Measurements from ENCODE around the gene EWSR1. TPM values are rescaled to one million over a fixed set of nuclear protein-coding genes. Genes with fewer than 3 reads are reported as not detected.

The EWSR1 gene
- polyA plus RNA-seq, 1 donor from 2014 or later: 277 TPM

DNA sequence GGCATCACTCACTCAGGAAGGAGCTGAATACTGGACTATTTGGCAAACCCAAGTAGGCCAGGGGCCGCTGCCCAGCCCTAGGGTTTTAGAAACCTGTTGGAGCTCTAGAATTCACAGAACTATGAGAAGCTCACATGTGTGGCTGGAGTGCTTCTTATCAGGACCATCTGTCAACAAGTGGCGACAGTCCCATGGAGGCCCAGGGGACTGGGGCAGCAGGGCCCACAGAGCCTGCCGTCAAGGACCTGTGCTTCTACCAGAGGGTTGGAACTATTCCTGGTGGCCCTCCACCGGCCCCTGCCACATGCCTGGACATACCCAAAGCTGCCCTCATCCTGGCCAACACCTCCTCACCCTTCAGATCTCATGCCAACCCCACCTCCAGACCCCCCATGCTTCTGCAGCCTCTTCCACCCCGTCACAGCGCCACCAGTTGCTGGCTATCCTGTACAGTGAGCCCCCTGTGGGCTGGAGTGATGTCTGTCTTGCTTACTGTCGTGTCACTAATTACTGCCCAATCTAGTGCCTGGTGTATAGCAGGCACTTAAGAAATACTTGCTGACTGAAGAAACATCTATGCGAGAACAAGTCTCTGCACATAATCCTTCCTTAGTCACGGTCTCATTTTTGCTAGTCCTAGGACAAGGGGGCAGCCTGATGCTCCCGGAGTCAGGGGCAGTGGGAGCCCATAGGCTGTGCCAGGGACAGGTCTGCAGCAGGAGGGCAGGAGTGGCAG lies 74.7 kb downstream of the EWSR1 start:
- H3K36me3 ChIP-seq (ENCODE audit: insufficient read depth, low read length): no peaks in the 10 kb centered on the region
- H3K9ac ChIP-seq (ENCODE audit: low read length): no peak overlapping the region
- no peaks in the 10 kb centered on the region for H3K9me2 ChIP-seq (ENCODE audit: insufficient read depth, low read length)
- H2AFZ ChIP-seq (ENCODE audit: low read depth, low read length): no peak overlapping the region
- no peak overlapping the region for H3K4me2 ChIP-seq (ENCODE audit: low read length)
- no peaks in the 10 kb centered on the region for H4K20me1 ChIP-seq (ENCODE audit: insufficient read depth)
- no peak for TF ChIP-seq SMC3 (conservative IDR thresholded peaks at IDR 0.05; ENCODE audit: poor library complexity)
- no peak for TF ChIP-seq TAF1 (IDR thresholded peaks at IDR 0.05; ENCODE audit: low read depth)
- TF ChIP-seq MXI1 (conservative IDR thresholded peaks at IDR 0.05; ENCODE audit: poor library complexity, severe bottlenecking): no peak
- TF ChIP-seq RAD21 (conservative IDR thresholded peaks at IDR 0.05): no peak
- TF ChIP-seq POLR2AphosphoS5 (IDR thresholded peaks at IDR 0.05): no peak
- TF ChIP-seq, protein P1, sequence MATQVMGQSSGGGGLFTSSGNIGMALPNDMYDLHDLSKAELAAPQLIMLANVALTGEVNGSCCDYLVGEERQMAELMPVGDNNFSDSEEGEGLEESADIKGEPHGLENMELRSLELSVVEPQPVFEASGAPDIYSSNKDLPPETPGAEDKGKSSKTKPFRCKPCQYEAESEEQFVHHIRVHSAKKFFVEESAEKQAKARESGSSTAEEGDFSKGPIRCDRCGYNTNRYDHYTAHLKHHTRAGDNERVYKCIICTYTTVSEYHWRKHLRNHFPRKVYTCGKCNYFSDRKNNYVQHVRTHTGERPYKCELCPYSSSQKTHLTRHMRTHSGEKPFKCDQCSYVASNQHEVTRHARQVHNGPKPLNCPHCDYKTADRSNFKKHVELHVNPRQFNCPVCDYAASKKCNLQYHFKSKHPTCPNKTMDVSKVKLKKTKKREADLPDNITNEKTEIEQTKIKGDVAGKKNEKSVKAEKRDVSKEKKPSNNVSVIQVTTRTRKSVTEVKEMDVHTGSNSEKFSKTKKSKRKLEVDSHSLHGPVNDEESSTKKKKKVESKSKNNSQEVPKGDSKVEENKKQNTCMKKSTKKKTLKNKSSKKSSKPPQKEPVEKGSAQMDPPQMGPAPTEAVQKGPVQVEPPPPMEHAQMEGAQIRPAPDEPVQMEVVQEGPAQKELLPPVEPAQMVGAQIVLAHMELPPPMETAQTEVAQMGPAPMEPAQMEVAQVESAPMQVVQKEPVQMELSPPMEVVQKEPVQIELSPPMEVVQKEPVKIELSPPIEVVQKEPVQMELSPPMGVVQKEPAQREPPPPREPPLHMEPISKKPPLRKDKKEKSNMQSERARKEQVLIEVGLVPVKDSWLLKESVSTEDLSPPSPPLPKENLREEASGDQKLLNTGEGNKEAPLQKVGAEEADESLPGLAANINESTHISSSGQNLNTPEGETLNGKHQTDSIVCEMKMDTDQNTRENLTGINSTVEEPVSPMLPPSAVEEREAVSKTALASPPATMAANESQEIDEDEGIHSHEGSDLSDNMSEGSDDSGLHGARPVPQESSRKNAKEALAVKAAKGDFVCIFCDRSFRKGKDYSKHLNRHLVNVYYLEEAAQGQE (IDR thresholded peaks at IDR 0.05; ENCODE audit: borderline replicate concordance): no peak
- TF ChIP-seq CTCF (IDR thresholded peaks at IDR 0.05; ENCODE audit: poor library complexity, severe bottlenecking): no peak
- TF ChIP-seq EP300 (conservative IDR thresholded peaks at IDR 0.05; ENCODE audit: poor library complexity, severe bottlenecking): no peak
- H3K9me3 ChIP-seq (ENCODE audit: low read length): no peaks in the 10 kb centered on the region
- no peaks in the 10 kb centered on the region for H3F3A ChIP-seq (ENCODE audit: insufficient read depth, low read length, poor library complexity, severe bottlenecking)
- H3K79me2 ChIP-seq (replicated peaks; ENCODE audit: insufficient read depth, low read length): no peaks in the 10 kb centered on the region
- no peak overlapping the region for H3K4me3 ChIP-seq (ENCODE audit: low read length)
- no peaks in the 10 kb centered on the region for H3K27me3 ChIP-seq (ENCODE audit: insufficient read depth, low read depth, low read length)
- no peak overlapping the region for H3K27ac ChIP-seq (ENCODE audit: low read length)

DNA sequence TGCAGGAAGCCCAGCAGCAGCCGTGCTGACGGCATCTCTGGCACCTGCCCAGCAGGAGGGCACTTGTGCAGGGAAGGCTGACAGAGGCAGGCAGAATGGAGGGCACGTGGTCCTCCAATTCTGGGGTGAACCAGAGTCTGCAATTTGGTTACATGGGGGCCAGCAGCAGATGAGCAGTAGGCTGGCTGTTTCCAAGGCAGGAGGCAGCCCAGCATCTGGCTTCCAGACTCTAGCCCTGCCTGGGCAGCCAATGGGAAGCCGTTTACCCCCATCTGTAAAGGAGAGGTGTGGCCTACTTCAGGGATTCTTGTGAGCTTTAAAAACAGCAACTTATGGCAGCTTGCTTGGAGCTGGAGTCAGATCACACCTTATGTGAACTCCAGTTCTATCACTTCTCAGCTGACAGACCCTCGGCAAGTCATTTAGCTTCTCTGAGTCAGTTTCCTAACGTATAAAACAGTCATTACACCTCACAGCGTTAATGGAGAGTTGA lies 75.3 kb downstream of the EWSR1 start:
- Histone ChIP-seq H3F3A (ENCODE audit: insufficient read depth, low read length, poor library complexity, severe bottlenecking) (no peaks in the 10 kb centered on the region), H3K4me3 (ENCODE audit: low read length) (no peak overlapping the region), H3K4me2 (ENCODE audit: low read length) (no peak overlapping the region), H3K79me2 (replicated peaks; ENCODE audit: insufficient read depth, low read length) (no peaks in the 10 kb centered on the region), H3K9me3 (ENCODE audit: low read length) (no peaks in the 10 kb centered on the region), H3K36me3 (ENCODE audit: insufficient read depth, low read length) (no peaks in the 10 kb centered on the region), H4K20me1 (ENCODE audit: insufficient read depth) (no peaks in the 10 kb centered on the region), H3K27me3 (ENCODE audit: insufficient read depth, low read depth, low read length) (no peaks in the 10 kb centered on the region), H3K9ac (ENCODE audit: low read length) (no peak overlapping the region), H3K9me2 (ENCODE audit: insufficient read depth, low read length) (no peaks in the 10 kb centered on the region), H3K27ac (ENCODE audit: low read length) (no peak overlapping the region), H2AFZ (ENCODE audit: low read depth, low read length) (no peak overlapping the region)
- TF ChIP-seq EZH2 (IDR thresholded peaks at IDR 0.05; ENCODE audit: borderline replicate concordance, insufficient read depth, low read length, poor library complexity, severe bottlenecking) (no peak), MXI1 (conservative IDR thresholded peaks at IDR 0.05; ENCODE audit: poor library complexity, severe bottlenecking) (no peak), POLR2AphosphoS5 (IDR thresholded peaks at IDR 0.05) (no peak)

All from neural cell (in vitro differentiated cells).